Right lobe of liver (tissue), 6 donors: Measurements from ENCODE around the gene ZC3HAV1. TPM values are rescaled to one million over a fixed set of nuclear protein-coding genes. Genes with fewer than 3 reads are reported as not detected.
"Not testable (repeated sequence)": the region's sequence is repeated elsewhere in the genome, so short reads cannot be mapped to it uniquely, and the experiment has no call there.

Experiments
- ATAC-seq, 4 donors: fragments of 200-7000 bp; cut with Tn5 transposase; one replicate each; pipeline ENCODE4 v1.9.1; 2020; ENCODE audit warnings: mild to moderate bottlenecking in 4 of 4, moderate library complexity in 4 of 4
- DNase-seq, 3 donors: peaks; one replicate each; pipeline ENCODE4 v3.0.0-alpha.2; 2020
- H3K27ac ChIP-seq, 3 donors: fragments of 200-600 bp; one replicate each; pipeline ENCODE4 v1.8.0; 2022
- H3K27me3 ChIP-seq, 2 donors: fragments of 200-600 bp; one replicate each; pipeline ENCODE4 v1.8.0; 2022
- H3K36me3 ChIP-seq, 4 donors: fragments of 200-600 bp; sonication (generic) in 1 of 4; one replicate each; pipeline versions ENCODE4 v1.5.1 to v1.8.0; 2017 to 2022; ENCODE audit warnings: control low read depth in 1 of 4
- H3K4me1 ChIP-seq, 4 donors: fragments of 200-600 bp; sonication (generic) in 1 of 4; one replicate each; pipeline versions ENCODE4 v1.5.1 to v1.8.0; 2017 to 2022; ENCODE audit warnings: control low read depth in 1 of 4
- H3K4me3 ChIP-seq, 3 donors: fragments of 200-600 bp; one replicate each; pipeline ENCODE4 v1.8.0; 2022
- H3K9me3 ChIP-seq, 4 donors: fragments of 200-600 bp; sonication (generic) in 1 of 4; one replicate each; pipeline versions ENCODE4 v1.5.1 to v1.8.0; 2017 to 2022; ENCODE audit warnings: control low read depth in 1 of 4
- CTCF ChIP-seq, 4 donors: fragments of 200-600 bp in 3 of 4; fragments of 450-650 bp in 1 of 4; IDR thresholded peaks; one replicate each; pipeline versions ENCODE4 v1.5.1 to v1.8.0; 2016 to 2022; ENCODE audit warnings: antibody characterized with exemption in 4 of 4, mild to moderate bottlenecking in 2 of 4
- POLR2A ChIP-seq: fragments of 450-650 bp; IDR thresholded peaks from one replicate; pipeline ENCODE4 v1.6.1; 2017; ENCODE audit warnings: antibody characterized with exemption, mild to moderate bottlenecking
- WGBS: methylation state at CpG from one replicate; pipeline ENCODE4 v1.1.6; 2018; ENCODE audit warnings: low coverage, low lambda C conversion rate; ENCODE audit not compliant: insufficient coverage; ENCODE audit errors: missing lambda C conversion rate; 5-methylcytosine and 5-hydroxymethylcytosine counted together
- intact Hi-C, 2 donors: fragments of 100-400 bp; cut with DNase I; formaldehyde crosslinking; loops; one replicate each; pipeline versions ENCODE4 v1.11.2 to v1.14.1; 2022
- total RNA-seq, 6 experiments: library from RNA; depleted of rRNA in 2 of 6; stranded (reverse); fragments of >200 nt in 2 of 6; fragmentation: NEBNext Ultra II Directional in 3 of 6; extraction: Animal tissue kit (Norgen Biotek cat#: 25700) in 3 of 6; gene quantifications; one replicate each; pipeline versions ENCODE4 v1.1.0 to v1.2.4, GENCODE V29; 2016 to 2023
- donor health status: DM: no; HTN: yes; CAD: no.
- donor health status: DM: no; HTN: no; CAD: no.
- donor health status: DM: no; HTN: no; CAD: no.
- donor health status: DM: no; HTN: yes; CAD: no.
- donor health status: DM: no; HTN: yes; CAD: no.

The ZC3HAV1 gene
- total RNA-seq, 6 experiments from 2014 or later = 12.3 to 20.6 (median 17.7) TPM

GRCh38 chr7:139105484-139105883 is 4.0 kb downstream of the ZC3HAV1 start:
- WGBS = 31% methylated on average over 3 of the region's 3 CpGs
- H3K27ac ChIP-seq = peak overlapping the region in 2 of 3 donors; percentile 24 to 96
- TF ChIP-seq CTCF (IDR thresholded peaks at IDR 0.05) = no peak
- no peak for TF ChIP-seq POLR2A
- intact Hi-C loops = no loop called here
- H3K27me3 ChIP-seq = no peaks in the 10 kb centered on the region
- H3K9me3 ChIP-seq = no peaks in the 10 kb centered on the region
- H3K4me1 ChIP-seq = peaks cover 0 to 33% (median 0%) of the 10 kb centered on the region in 4 donors
- ATAC-seq (no peak), DNase-seq (no peak)
- no peaks in the 10 kb centered on the region for H3K36me3 ChIP-seq
- no peak overlapping the region for H3K4me3 ChIP-seq

- TF ChIP-seq POLR2A (no peak), CTCF (IDR thresholded peaks at IDR 0.05) (no peak)
- 37% methylated on average over 8 of the region's 8 CpGs for WGBS
- peaks cover 0 to 33% (median 0%) of the 10 kb centered on the region in 4 donors for H3K4me1 ChIP-seq
- peak overlapping the region in 2 of 3 donors; percentile 45 to 58 for H3K27ac ChIP-seq
- H3K36me3 ChIP-seq = no peaks in the 10 kb centered on the region
- peak overlapping the region in 1 of 3 donors; percentile 3 for H3K4me3 ChIP-seq
- DNase-seq = no peak
- H3K27me3 ChIP-seq = no peaks in the 10 kb centered on the region
- ATAC-seq = no peak
- no peaks in the 10 kb centered on the region for H3K9me3 ChIP-seq
- intact Hi-C loops = no loop called here
Measured at GRCh38 chr7:139104091-139104450, 5.4 kb downstream of the ZC3HAV1 start.

GRCh38 chr7:139103057-139103815 is 6.3 kb downstream of the ZC3HAV1 start:
- Histone ChIP-seq H3K27me3 (no peaks in the 10 kb centered on the region), H3K36me3 (no peaks in the 10 kb centered on the region), H3K9me3 (no peaks in the 10 kb centered on the region), H3K4me3 (no peak overlapping the region), H3K27ac (peak overlapping the region in 1 of 3 donors; percentile 25), H3K4me1 (peaks cover 0 to 33% (median 0%) of the 10 kb centered on the region in 4 donors)
- intact Hi-C loops = no loop called here
- WGBS = 38% methylated on average over 5 of the region's 5 CpGs
- TF ChIP-seq POLR2A (no peak), CTCF (IDR thresholded peaks at IDR 0.05) (no peak)
- no peak for ATAC-seq
- no peak for DNase-seq

GRCh38 chr7:139101637-139102158 is 7.8 kb downstream of the ZC3HAV1 start:
- not testable (repeated sequence) for H3K9me3 ChIP-seq, ATAC-seq

More at GRCh38 chr7:139101637-139102158, 7.8 kb downstream of the ZC3HAV1 start:
- H3K27ac ChIP-seq, intact Hi-C loops, H3K36me3 ChIP-seq, H3K4me3 ChIP-seq, DNase-seq, H3K27me3 ChIP-seq: not testable (repeated sequence)
- WGBS = 60% methylated on average over 2 of the region's 4 CpGs
- peaks cover 0 to 18% (median 0%) of the 10 kb centered on the region in 4 donors for H3K4me1 ChIP-seq
